Measurements from ENCODE around the gene CHST10.

Gene CHST10

GRCh38 chr2:100416397-100416934, 1.0 kb downstream of the CHST10 start:
- DNase-seq (ENCODE audit: low read depth in 1 of 2, low spot score in 1 of 2): no peak

GRCh38 chr2:100413571-100413970, 3.9 kb downstream of the CHST10 start:
- DNase-seq (ENCODE audit: low read depth in 1 of 2, low spot score in 1 of 2): no peak

- DNase-seq (ENCODE audit: low read depth in 1 of 2, low spot score in 1 of 2): no peak
Measured at GRCh38 chr2:100412881-100413321, 4.6 kb downstream of the CHST10 start.

- DNase-seq (ENCODE audit: low read depth in 1 of 2, low spot score in 1 of 2): no peak
Measured at GRCh38 chr2:100412466-100412865, 5.0 kb downstream of the CHST10 start.

GRCh38 chr2:100411841-100412292, 5.6 kb downstream of the CHST10 start:
- no peak for DNase-seq (ENCODE audit: low read depth in 1 of 2, low spot score in 1 of 2)

GRCh38 chr2:100409975-100410647, 7.4 kb downstream of the CHST10 start:
- no peak for DNase-seq (ENCODE audit: low read depth in 1 of 2, low spot score in 1 of 2)

GRCh38 chr2:100409461-100409860, 8.0 kb downstream of the CHST10 start:
- DNase-seq (ENCODE audit: low read depth in 1 of 2, low spot score in 1 of 2): no peak

- DNase-seq (ENCODE audit: low read depth in 1 of 2, low spot score in 1 of 2): no peak
Measured at GRCh38 chr2:100408941-100409340, 8.5 kb downstream of the CHST10 start.

GRCh38 chr2:100408104-100408503, 9.4 kb downstream of the CHST10 start:
- no peak for DNase-seq (ENCODE audit: low read depth in 1 of 2, low spot score in 1 of 2)

GRCh38 chr2:100407563-100407962, 9.9 kb downstream of the CHST10 start:
- no peak for DNase-seq (ENCODE audit: low read depth in 1 of 2, low spot score in 1 of 2)

GRCh38 chr2:100407073-100407472, 10.4 kb downstream of the CHST10 start:
- no peak for DNase-seq (ENCODE audit: low read depth in 1 of 2, low spot score in 1 of 2)

GRCh38 chr2:100406120-100406508, 11.4 kb downstream of the CHST10 start:
- DNase-seq (ENCODE audit: low read depth in 1 of 2, low spot score in 1 of 2): no peak

GRCh38 chr2:100405403-100406119, 11.9 kb downstream of the CHST10 start:
- no peak for DNase-seq (ENCODE audit: low read depth in 1 of 2, low spot score in 1 of 2)

GRCh38 chr2:100404411-100404810, 13.1 kb downstream of the CHST10 start:
- DNase-seq (ENCODE audit: low read depth in 1 of 2, low spot score in 1 of 2): no peak

- DNase-seq (ENCODE audit: low read depth in 1 of 2, low spot score in 1 of 2): no peak
Measured at GRCh38 chr2:100403722-100404121, 13.7 kb downstream of the CHST10 start.

GRCh38 chr2:100401268-100401667, 16.2 kb downstream of the CHST10 start:
- DNase-seq (ENCODE audit: low read depth in 1 of 2, low spot score in 1 of 2): no peak

GRCh38 chr2:100399714-100400113, 17.8 kb downstream of the CHST10 start:
- DNase-seq (ENCODE audit: low read depth in 1 of 2, low spot score in 1 of 2): no peak

- DNase-seq (ENCODE audit: low read depth in 1 of 2, low spot score in 1 of 2): no peak
Measured at GRCh38 chr2:100397976-100398375, 19.5 kb downstream of the CHST10 start.

- no peak for DNase-seq (ENCODE audit: low read depth in 1 of 2, low spot score in 1 of 2)
Measured at GRCh38 chr2:100397118-100397860, 20.2 kb downstream of the CHST10 start.

- no peak for DNase-seq (ENCODE audit: low read depth in 1 of 2, low spot score in 1 of 2)
Measured at GRCh38 chr2:100396483-100396882, 21.0 kb downstream of the CHST10 start.

- DNase-seq (ENCODE audit: low read depth in 1 of 2, low spot score in 1 of 2): no peak
Measured at GRCh38 chr2:100395532-100396350, 21.7 kb downstream of the CHST10 start.
